ENCODE measurements around the gene PIP5K1C. TPM values are rescaled to one million over a fixed set of nuclear protein-coding genes. Genes with fewer than 3 reads are reported as not detected.

PIP5K1C gene
- total RNA-seq, 1 experiment from 2014 or later: 24.5 TPM

- H3K4me1 Mint-ChIP-seq (ENCODE audit: low read depth, unreplicated experiment): no peaks in the 10 kb centered on the region
- no peak overlapping the region for H3K4me3 ChIP-seq (ENCODE audit: low read depth, low read length)
- ChIA-PET CTCF (interaction anchor here (0.6 kb wide), 1 partner anchor 84 kb away, joined by 6 read pairs; no protein-coding TSS in a partner anchor), POLR2A (no interaction called here)
- H3K27me3 ChIP-seq (replicated peaks; ENCODE audit: control insufficient read depth, insufficient read depth, low read length): no peaks in the 10 kb centered on the region
- H3K36me3 ChIP-seq (ENCODE audit: control insufficient read depth, insufficient read depth, low read length): no peaks in the 10 kb centered on the region
- no peaks in the 10 kb centered on the region for H3K9me3 Mint-ChIP-seq (ENCODE audit: unreplicated experiment)
- H3K36me3 Mint-ChIP-seq (ENCODE audit: insufficient read depth, unreplicated experiment): peaks cover 20% of the 10 kb centered on the region
- no peaks in the 10 kb centered on the region for H3K27me3 Mint-ChIP-seq (ENCODE audit: insufficient read depth, unreplicated experiment)
- no peak for DNase-seq
- intact Hi-C loops (cut with micrococcal nuclease; ENCODE audit: unreplicated experiment): no loop called here
- no peak overlapping the region for H3K4me3 Mint-ChIP-seq (ENCODE audit: unreplicated experiment)
- no peaks in the 10 kb centered on the region for H3K4me1 ChIP-seq
- no peak for TF ChIP-seq CTCF (IDR thresholded peaks at IDR 0.05; ENCODE audit: insufficient read depth in 1 of 2, low read depth in 1 of 2, low read length in 1 of 2, severe bottlenecking in 1 of 2, unreplicated experiment in 1 of 2)
- BruUV-seq (replicated peaks): no TSS peak
- H3K27ac Mint-ChIP-seq (ENCODE audit: unreplicated experiment): no peak overlapping the region
- H3K9me3 ChIP-seq: no peaks in the 10 kb centered on the region
Observed at GRCh38 chr19:3661284-3662238, 38.7 kb downstream of the PIP5K1C start.

- no peak for DNase-seq
- ChIA-PET CTCF (no interaction called here), POLR2A (no interaction called here)
- H3K4me1 ChIP-seq: no peaks in the 10 kb centered on the region
- Mint-ChIP-seq H3K9me3 (ENCODE audit: unreplicated experiment) (no peaks in the 10 kb centered on the region), H3K4me3 (ENCODE audit: unreplicated experiment) (no peak overlapping the region), H3K4me1 (ENCODE audit: low read depth, unreplicated experiment) (no peaks in the 10 kb centered on the region), H3K27ac (ENCODE audit: unreplicated experiment) (no peak overlapping the region), H3K27me3 (ENCODE audit: insufficient read depth, unreplicated experiment) (no peaks in the 10 kb centered on the region), H3K36me3 (ENCODE audit: insufficient read depth, unreplicated experiment) (peaks cover 20% of the 10 kb centered on the region)
- intact Hi-C loops (cut with micrococcal nuclease; ENCODE audit: unreplicated experiment): no loop called here
- no TSS peak for BruUV-seq (replicated peaks)
- H3K27me3 ChIP-seq (replicated peaks; ENCODE audit: control insufficient read depth, insufficient read depth, low read length): no peaks in the 10 kb centered on the region
- no peaks in the 10 kb centered on the region for H3K9me3 ChIP-seq
- no peak overlapping the region for H3K4me3 ChIP-seq (ENCODE audit: low read depth, low read length)
- TF ChIP-seq CTCF (IDR thresholded peaks at IDR 0.05; ENCODE audit: insufficient read depth in 1 of 2, low read depth in 1 of 2, low read length in 1 of 2, severe bottlenecking in 1 of 2, unreplicated experiment in 1 of 2): no peak
- H3K36me3 ChIP-seq (ENCODE audit: control insufficient read depth, insufficient read depth, low read length): no peaks in the 10 kb centered on the region
Observed at GRCh38 chr19:3660493-3661219, 39.6 kb downstream of the PIP5K1C start.

GRCh38 chr19:3659746-3660112 lies 40.5 kb downstream of the PIP5K1C start:
- BruUV-seq (replicated peaks): no TSS peak
- H3K4me3 Mint-ChIP-seq (ENCODE audit: unreplicated experiment): no peak overlapping the region
- ChIA-PET CTCF (no interaction called here), POLR2A (no interaction called here)
- Histone ChIP-seq H3K36me3 (ENCODE audit: control insufficient read depth, insufficient read depth, low read length) (no peaks in the 10 kb centered on the region), H3K9me3 (no peaks in the 10 kb centered on the region), H3K27me3 (replicated peaks; ENCODE audit: control insufficient read depth, insufficient read depth, low read length) (no peaks in the 10 kb centered on the region), H3K4me1 (no peaks in the 10 kb centered on the region), H3K4me3 (ENCODE audit: low read depth, low read length) (no peak overlapping the region)
- intact Hi-C loops (cut with micrococcal nuclease; ENCODE audit: unreplicated experiment): no loop called here
- no peak overlapping the region for H3K27ac Mint-ChIP-seq (ENCODE audit: unreplicated experiment)
- H3K4me1 Mint-ChIP-seq (ENCODE audit: low read depth, unreplicated experiment): no peaks in the 10 kb centered on the region
- no peak for DNase-seq
- H3K27me3 Mint-ChIP-seq (ENCODE audit: insufficient read depth, unreplicated experiment): no peaks in the 10 kb centered on the region
- peaks cover 20% of the 10 kb centered on the region for H3K36me3 Mint-ChIP-seq (ENCODE audit: insufficient read depth, unreplicated experiment)
- no peaks in the 10 kb centered on the region for H3K9me3 Mint-ChIP-seq (ENCODE audit: unreplicated experiment)
- no peak for TF ChIP-seq CTCF (IDR thresholded peaks at IDR 0.05; ENCODE audit: insufficient read depth in 1 of 2, low read depth in 1 of 2, low read length in 1 of 2, severe bottlenecking in 1 of 2, unreplicated experiment in 1 of 2)
